ENCODE data around the gene VSTM1. TPM values are rescaled to one million over a fixed set of nuclear protein-coding genes. Genes with fewer than 3 reads are reported as not detected.

Gene VSTM1
- total and polyA plus RNA-seq, 2 of the 8 experiments (the other 6 are each of a cell fraction or from before 2014, with no cell fraction given) = 0.12 to 0.65 TPM

GRCh38 chr19:54024660-54025059 lies 39.0 kb downstream of the VSTM1 start (continued):
- TF ChIP-seq TBP (IDR thresholded peaks at IDR 0.05; ENCODE audit: low read depth, low read length) (no peak), POU5F1 (IDR thresholded peaks at IDR 0.05; ENCODE audit: low read depth, low read length) (no peak), SIRT6 (IDR thresholded peaks at IDR 0.05; ENCODE audit: low read length) (no peak), ZNF274 (IDR thresholded peaks at IDR 0.05; ENCODE audit: borderline replicate concordance, extremely low read depth, low read length) (no peak)
